Dermis lymphatic vessel endothelial cell (primary cell): ENCODE data around the gene CCND2. TPM values are rescaled to one million over a fixed set of nuclear protein-coding genes. Genes with fewer than 3 reads are reported as not detected.

Experiments
- total RNA-seq: library from RNA; depleted of rRNA; stranded (reverse); fragments of >200 nt; gene quantifications from 2 replicates; pipeline ENCODE4 v1.2.1, GENCODE V29; 2014

CCND2 gene
- total RNA-seq: 69.9 and 82.0 TPM in 2 replicates

DNA sequence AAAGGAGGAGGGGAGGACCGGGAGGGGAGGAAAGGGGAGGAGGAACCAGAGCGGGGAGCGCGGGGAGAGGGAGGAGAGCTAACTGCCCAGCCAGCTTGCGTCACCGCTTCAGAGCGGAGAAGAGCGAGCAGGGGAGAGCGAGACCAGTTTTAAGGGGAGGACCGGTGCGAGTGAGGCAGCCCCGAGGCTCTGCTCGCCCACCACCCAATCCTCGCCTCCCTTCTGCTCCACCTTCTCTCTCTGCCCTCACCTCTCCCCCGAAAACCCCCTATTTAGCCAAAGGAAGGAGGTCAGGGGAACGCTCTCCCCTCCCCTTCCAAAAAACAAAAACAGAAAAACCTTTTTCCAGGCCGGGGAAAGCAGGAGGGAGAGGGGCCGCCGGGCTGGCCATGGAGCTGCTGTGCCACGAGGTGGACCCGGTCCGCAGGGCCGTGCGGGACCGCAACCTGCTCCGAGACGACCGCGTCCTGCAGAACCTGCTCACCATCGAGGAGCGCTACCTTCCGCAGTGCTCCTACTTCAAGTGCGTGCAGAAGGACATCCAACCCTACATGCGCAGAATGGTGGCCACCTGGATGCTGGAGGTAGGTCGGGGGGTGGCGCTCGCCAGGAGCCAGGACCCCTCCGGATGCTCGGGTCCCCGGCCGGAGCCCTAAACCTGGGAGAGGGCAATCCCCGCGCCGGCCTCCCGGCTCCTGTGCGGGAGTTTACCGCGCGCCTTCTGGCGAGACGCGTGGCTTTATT lies at the start of gene CCND2:
Gene CCND2 (plus strand): TSS at position 111 of the 744 bp plus-strand sequence. CDS start 279 bp downstream, at position 390.

GRCh38 chr12:4320853-4321701 lies 47.5 kb downstream of the CCND2 start, which contains the start of gene TIGAR:
TIGAR (plus strand) TSS chr12:4321213; CDS start chr12:4321272, 59 bp downstream.

Other genes with a start within 250 kb of the CCND2 start
- gene TIGAR, start 47.5 kb downstream of the CCND2 start, total RNA-seq: 8.5 and 12.8 TPM in 2 replicates
- gene FGF23, start 106.0 kb downstream of the CCND2 start, total RNA-seq: not detected in 2 replicates
- not detected in 2 replicates for gene FGF6, start 172.1 kb downstream of the CCND2 start, total RNA-seq